Measurements from ENCODE around the gene UBLCP1. TPM values are rescaled to one million over a fixed set of nuclear protein-coding genes. Genes with fewer than 3 reads are reported as not detected.

The UBLCP1 gene
- polyA plus RNA-seq, 1 donor from 2014 or later: 42.5 TPM

DNA sequence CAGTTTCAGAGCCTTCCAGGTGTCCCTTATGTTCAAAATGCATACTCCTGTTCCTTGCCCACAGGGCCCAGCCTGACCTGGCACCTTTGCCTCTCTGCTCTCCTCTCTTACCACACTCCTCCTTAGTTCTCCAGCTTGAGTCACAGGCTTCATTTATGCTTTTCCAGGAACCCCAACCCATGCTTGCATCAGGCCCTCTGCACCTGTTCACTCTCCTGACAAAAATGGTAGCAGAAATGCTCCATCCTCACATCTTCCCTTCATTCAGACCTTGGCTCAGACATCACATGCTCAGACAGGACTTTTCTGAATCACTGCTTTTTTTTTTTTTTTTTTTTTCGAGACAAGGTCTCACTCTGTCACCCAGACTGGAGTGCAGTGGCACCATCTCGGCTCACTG lies 38.6 kb upstream of the UBLCP1 start:
- TF ChIP-seq POLR2AphosphoS5 (IDR thresholded peaks at IDR 0.05) (no peak), EP300 (conservative IDR thresholded peaks at IDR 0.05; ENCODE audit: poor library complexity, severe bottlenecking) (no peak), MXI1 (conservative IDR thresholded peaks at IDR 0.05; ENCODE audit: poor library complexity, severe bottlenecking) (no peak), TAF1 (IDR thresholded peaks at IDR 0.05; ENCODE audit: low read depth) (no peak), EZH2 (IDR thresholded peaks at IDR 0.05; ENCODE audit: borderline replicate concordance, insufficient read depth, low read length, poor library complexity, severe bottlenecking) (no peak), SMC3 (conservative IDR thresholded peaks at IDR 0.05; ENCODE audit: poor library complexity) (no peak), RAD21 (conservative IDR thresholded peaks at IDR 0.05) (no peak)
- TF ChIP-seq, protein P1, sequence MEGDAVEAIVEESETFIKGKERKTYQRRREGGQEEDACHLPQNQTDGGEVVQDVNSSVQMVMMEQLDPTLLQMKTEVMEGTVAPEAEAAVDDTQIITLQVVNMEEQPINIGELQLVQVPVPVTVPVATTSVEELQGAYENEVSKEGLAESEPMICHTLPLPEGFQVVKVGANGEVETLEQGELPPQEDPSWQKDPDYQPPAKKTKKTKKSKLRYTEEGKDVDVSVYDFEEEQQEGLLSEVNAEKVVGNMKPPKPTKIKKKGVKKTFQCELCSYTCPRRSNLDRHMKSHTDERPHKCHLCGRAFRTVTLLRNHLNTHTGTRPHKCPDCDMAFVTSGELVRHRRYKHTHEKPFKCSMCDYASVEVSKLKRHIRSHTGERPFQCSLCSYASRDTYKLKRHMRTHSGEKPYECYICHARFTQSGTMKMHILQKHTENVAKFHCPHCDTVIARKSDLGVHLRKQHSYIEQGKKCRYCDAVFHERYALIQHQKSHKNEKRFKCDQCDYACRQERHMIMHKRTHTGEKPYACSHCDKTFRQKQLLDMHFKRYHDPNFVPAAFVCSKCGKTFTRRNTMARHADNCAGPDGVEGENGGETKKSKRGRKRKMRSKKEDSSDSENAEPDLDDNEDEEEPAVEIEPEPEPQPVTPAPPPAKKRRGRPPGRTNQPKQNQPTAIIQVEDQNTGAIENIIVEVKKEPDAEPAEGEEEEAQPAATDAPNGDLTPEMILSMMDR (IDR thresholded peaks at IDR 0.05; ENCODE audit: poor library complexity, severe bottlenecking): no peak
- TF ChIP-seq, protein P2, sequence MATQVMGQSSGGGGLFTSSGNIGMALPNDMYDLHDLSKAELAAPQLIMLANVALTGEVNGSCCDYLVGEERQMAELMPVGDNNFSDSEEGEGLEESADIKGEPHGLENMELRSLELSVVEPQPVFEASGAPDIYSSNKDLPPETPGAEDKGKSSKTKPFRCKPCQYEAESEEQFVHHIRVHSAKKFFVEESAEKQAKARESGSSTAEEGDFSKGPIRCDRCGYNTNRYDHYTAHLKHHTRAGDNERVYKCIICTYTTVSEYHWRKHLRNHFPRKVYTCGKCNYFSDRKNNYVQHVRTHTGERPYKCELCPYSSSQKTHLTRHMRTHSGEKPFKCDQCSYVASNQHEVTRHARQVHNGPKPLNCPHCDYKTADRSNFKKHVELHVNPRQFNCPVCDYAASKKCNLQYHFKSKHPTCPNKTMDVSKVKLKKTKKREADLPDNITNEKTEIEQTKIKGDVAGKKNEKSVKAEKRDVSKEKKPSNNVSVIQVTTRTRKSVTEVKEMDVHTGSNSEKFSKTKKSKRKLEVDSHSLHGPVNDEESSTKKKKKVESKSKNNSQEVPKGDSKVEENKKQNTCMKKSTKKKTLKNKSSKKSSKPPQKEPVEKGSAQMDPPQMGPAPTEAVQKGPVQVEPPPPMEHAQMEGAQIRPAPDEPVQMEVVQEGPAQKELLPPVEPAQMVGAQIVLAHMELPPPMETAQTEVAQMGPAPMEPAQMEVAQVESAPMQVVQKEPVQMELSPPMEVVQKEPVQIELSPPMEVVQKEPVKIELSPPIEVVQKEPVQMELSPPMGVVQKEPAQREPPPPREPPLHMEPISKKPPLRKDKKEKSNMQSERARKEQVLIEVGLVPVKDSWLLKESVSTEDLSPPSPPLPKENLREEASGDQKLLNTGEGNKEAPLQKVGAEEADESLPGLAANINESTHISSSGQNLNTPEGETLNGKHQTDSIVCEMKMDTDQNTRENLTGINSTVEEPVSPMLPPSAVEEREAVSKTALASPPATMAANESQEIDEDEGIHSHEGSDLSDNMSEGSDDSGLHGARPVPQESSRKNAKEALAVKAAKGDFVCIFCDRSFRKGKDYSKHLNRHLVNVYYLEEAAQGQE (IDR thresholded peaks at IDR 0.05; ENCODE audit: borderline replicate concordance): no peak
- H3K27me3 ChIP-seq (ENCODE audit: insufficient read depth, low read depth, low read length): no peaks in the 10 kb centered on the region
- no peak overlapping the region for H3K27ac ChIP-seq (ENCODE audit: low read length)
- H3K9me2 ChIP-seq (ENCODE audit: insufficient read depth, low read length): no peaks in the 10 kb centered on the region
- H2AFZ ChIP-seq (ENCODE audit: low read depth, low read length): no peak overlapping the region
- no peaks in the 10 kb centered on the region for H3F3A ChIP-seq (ENCODE audit: insufficient read depth, low read length, poor library complexity, severe bottlenecking)
- no peaks in the 10 kb centered on the region for H3K9me3 ChIP-seq (ENCODE audit: low read length)
- H3K9ac ChIP-seq (ENCODE audit: low read length): no peak overlapping the region
- no peaks in the 10 kb centered on the region for H4K20me1 ChIP-seq (ENCODE audit: insufficient read depth)
- H3K4me3 ChIP-seq (ENCODE audit: low read length): no peak overlapping the region
- no peak overlapping the region for H3K4me2 ChIP-seq (ENCODE audit: low read length)
- H3K79me2 ChIP-seq (replicated peaks; ENCODE audit: insufficient read depth, low read length): no peaks in the 10 kb centered on the region
- H3K36me3 ChIP-seq (ENCODE audit: insufficient read depth, low read length): no peaks in the 10 kb centered on the region

DNA sequence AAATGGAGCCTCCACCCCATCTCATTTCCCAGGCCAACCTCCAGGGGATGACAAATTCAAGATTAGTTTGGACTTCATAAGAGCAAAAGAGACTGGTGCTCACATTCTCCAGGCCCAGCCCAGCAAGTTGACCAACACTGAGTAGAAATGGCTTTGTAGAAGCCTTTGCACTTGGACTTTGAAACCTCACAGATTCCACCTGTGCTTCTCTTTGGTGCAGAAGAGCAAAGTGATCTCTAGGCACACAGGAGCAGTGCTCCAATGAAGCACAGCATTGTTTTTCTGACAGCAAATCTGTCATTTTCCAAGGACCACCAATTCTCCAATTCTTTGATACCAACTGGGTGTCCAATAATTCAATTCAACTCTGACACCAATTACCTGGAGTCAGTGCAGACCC lies 36.6 kb upstream of the UBLCP1 start:
- Histone ChIP-seq H3K4me2 (ENCODE audit: low read length) (no peak overlapping the region), H3K27ac (ENCODE audit: low read length) (no peak overlapping the region), H3K27me3 (ENCODE audit: insufficient read depth, low read depth, low read length) (no peaks in the 10 kb centered on the region), H3K9me3 (ENCODE audit: low read length) (no peaks in the 10 kb centered on the region), H3K9ac (ENCODE audit: low read length) (no peak overlapping the region), H4K20me1 (ENCODE audit: insufficient read depth) (no peaks in the 10 kb centered on the region), H2AFZ (ENCODE audit: low read depth, low read length) (no peak overlapping the region), H3K9me2 (ENCODE audit: insufficient read depth, low read length) (no peaks in the 10 kb centered on the region), H3K36me3 (ENCODE audit: insufficient read depth, low read length) (no peaks in the 10 kb centered on the region), H3K4me3 (ENCODE audit: low read length) (no peak overlapping the region), H3K79me2 (replicated peaks; ENCODE audit: insufficient read depth, low read length) (no peaks in the 10 kb centered on the region), H3F3A (ENCODE audit: insufficient read depth, low read length, poor library complexity, severe bottlenecking) (no peaks in the 10 kb centered on the region)
- TF ChIP-seq RAD21 (conservative IDR thresholded peaks at IDR 0.05): no peak
- no peak for TF ChIP-seq POLR2AphosphoS5 (IDR thresholded peaks at IDR 0.05)
- TF ChIP-seq, protein P1 (IDR thresholded peaks at IDR 0.05; ENCODE audit: poor library complexity, severe bottlenecking): no peak
- TF ChIP-seq, protein P2 (IDR thresholded peaks at IDR 0.05; ENCODE audit: borderline replicate concordance): no peak
- TF ChIP-seq SMC3 (conservative IDR thresholded peaks at IDR 0.05; ENCODE audit: poor library complexity): no peak
- no peak for TF ChIP-seq MXI1 (conservative IDR thresholded peaks at IDR 0.05; ENCODE audit: poor library complexity, severe bottlenecking)
- no peak for TF ChIP-seq TAF1 (IDR thresholded peaks at IDR 0.05; ENCODE audit: low read depth)
- no peak for TF ChIP-seq EZH2 (IDR thresholded peaks at IDR 0.05; ENCODE audit: borderline replicate concordance, insufficient read depth, low read length, poor library complexity, severe bottlenecking)
- TF ChIP-seq EP300 (conservative IDR thresholded peaks at IDR 0.05; ENCODE audit: poor library complexity, severe bottlenecking): no peak
